ENCODE results near the gene ZNF584. TPM values are rescaled to one million over a fixed set of nuclear protein-coding genes. Genes with fewer than 3 reads are reported as not detected.

Gene ZNF584
- total RNA-seq, 1 donor from 2014 or later = 16.4 TPM

DNA sequence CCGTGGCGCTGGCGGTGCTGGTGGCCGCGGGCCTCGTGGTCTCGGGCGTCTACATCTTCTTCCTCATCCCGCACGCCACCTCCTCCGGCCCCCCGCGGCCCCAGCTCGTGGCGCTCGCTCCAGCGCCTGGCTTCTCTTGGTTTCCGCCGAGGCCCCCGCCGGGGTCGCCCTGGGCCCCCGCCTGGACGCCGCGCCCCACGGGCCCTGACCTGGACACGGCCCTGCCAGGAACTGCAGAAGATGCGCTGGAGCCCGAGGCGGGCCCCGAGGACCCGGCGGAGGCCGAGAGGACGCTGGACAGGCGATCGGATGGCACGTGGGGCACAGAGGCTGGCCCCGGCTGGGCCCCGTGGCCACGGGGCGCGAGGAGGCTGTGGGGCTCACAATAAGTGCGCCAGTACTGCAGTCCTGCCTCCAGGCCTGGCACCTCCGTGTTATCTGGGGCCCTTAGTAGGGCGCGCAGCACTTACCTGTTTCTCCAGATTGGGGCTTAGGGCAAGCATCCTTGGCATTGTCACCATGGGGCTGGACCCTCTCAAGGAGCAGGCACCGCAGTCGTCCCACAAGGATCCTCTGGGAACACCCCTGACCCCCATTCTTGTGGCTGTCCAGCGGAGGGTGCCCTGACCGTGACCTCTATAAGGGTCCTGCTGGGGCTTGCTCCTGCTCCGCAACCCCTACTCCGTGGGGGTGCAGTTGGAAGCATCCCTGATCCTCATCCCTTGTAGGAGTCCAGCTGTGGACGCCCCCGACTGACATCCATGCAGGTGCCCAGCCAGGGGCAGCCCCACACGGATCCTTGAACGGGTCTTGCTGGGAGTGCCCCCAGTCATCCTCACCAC, 11.5 kb upstream of the ZNF584 start:
- DNase-seq (ENCODE audit: low spot score in 2 of 2, unreplicated experiment in 2 of 2) = no peak
- Mint-ChIP-seq H3K4me3 (no peak overlapping the region), H3K36me3 (peaks cover 14% of the 10 kb centered on the region), H3K27ac (no peak overlapping the region), H3K4me1 (peaks cover 16% of the 10 kb centered on the region), H3K27me3 (ENCODE audit: low read depth) (peaks cover 20% of the 10 kb centered on the region), H3K9me3 (no peaks in the 10 kb centered on the region)
- TF ChIP-seq, protein P1, sequence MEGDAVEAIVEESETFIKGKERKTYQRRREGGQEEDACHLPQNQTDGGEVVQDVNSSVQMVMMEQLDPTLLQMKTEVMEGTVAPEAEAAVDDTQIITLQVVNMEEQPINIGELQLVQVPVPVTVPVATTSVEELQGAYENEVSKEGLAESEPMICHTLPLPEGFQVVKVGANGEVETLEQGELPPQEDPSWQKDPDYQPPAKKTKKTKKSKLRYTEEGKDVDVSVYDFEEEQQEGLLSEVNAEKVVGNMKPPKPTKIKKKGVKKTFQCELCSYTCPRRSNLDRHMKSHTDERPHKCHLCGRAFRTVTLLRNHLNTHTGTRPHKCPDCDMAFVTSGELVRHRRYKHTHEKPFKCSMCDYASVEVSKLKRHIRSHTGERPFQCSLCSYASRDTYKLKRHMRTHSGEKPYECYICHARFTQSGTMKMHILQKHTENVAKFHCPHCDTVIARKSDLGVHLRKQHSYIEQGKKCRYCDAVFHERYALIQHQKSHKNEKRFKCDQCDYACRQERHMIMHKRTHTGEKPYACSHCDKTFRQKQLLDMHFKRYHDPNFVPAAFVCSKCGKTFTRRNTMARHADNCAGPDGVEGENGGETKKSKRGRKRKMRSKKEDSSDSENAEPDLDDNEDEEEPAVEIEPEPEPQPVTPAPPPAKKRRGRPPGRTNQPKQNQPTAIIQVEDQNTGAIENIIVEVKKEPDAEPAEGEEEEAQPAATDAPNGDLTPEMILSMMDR (IDR thresholded peaks at IDR 0.05; ENCODE audit: unreplicated experiment) = no peak

- DNase-seq (ENCODE audit: low spot score in 2 of 2, unreplicated experiment in 2 of 2) = no peak
- no peak overlapping the region for H3K4me3 Mint-ChIP-seq
- TF ChIP-seq, protein P1 (IDR thresholded peaks at IDR 0.05; ENCODE audit: unreplicated experiment) = no peak
- no peaks in the 10 kb centered on the region for H3K9me3 Mint-ChIP-seq
- H3K36me3 Mint-ChIP-seq = peaks cover 14% of the 10 kb centered on the region
- H3K4me1 Mint-ChIP-seq = peaks cover 16% of the 10 kb centered on the region
- H3K27ac Mint-ChIP-seq = no peak overlapping the region
- H3K27me3 Mint-ChIP-seq (ENCODE audit: low read depth) = peaks cover 20% of the 10 kb centered on the region
These were observed 10.9 kb upstream of the ZNF584 start for GRCh38 chr19:58397533-58398037.

DNA sequence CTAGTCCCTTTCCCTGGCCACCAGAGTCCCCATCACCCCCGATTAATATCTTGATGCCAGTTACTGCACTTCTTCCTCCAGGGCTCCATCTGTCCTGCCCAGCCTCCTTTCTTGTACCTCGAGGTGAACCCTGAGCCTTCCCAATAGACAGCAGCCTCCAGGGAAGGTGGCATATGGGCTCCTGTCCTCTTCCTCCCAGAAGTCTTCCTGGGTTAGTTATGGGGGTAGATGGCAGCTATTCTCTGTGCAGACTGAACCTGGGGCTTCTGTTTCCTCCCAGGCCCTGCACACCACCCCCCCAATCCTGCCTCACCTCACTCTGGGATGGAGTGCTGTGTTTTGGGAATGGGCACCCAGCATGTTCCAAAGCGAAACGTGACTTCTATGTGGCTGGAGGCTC, 10.4 kb upstream of the ZNF584 start:
- no peak overlapping the region for H3K4me3 Mint-ChIP-seq

GRCh38 chr19:58398545-58398944, 9.9 kb upstream of the ZNF584 start:
- Mint-ChIP-seq H3K9me3 (no peaks in the 10 kb centered on the region), H3K36me3 (peaks cover 12% of the 10 kb centered on the region), H3K27me3 (ENCODE audit: low read depth) (peaks cover 20% of the 10 kb centered on the region), H3K4me1 (peaks cover 16% of the 10 kb centered on the region), H3K4me3 (no peak overlapping the region), H3K27ac (no peak overlapping the region)
- TF ChIP-seq, protein P1 (IDR thresholded peaks at IDR 0.05; ENCODE audit: unreplicated experiment) = no peak
- no peak for DNase-seq (ENCODE audit: low spot score in 2 of 2, unreplicated experiment in 2 of 2)

More for the DNA sequence above, 10.4 kb upstream of the ZNF584 start:
- Mint-ChIP-seq H3K9me3 (no peaks in the 10 kb centered on the region), H3K27ac (no peak overlapping the region), H3K36me3 (peaks cover 14% of the 10 kb centered on the region), H3K27me3 (ENCODE audit: low read depth) (peaks cover 20% of the 10 kb centered on the region), H3K4me1 (peaks cover 16% of the 10 kb centered on the region)
- DNase-seq (ENCODE audit: low spot score in 2 of 2, unreplicated experiment in 2 of 2) = no peak
- TF ChIP-seq, protein P1 (IDR thresholded peaks at IDR 0.05; ENCODE audit: unreplicated experiment) = no peak

GRCh38 chr19:58399903-58400302, 8.5 kb upstream of the ZNF584 start:
- H3K4me1 Mint-ChIP-seq = peaks cover 16% of the 10 kb centered on the region
- H3K36me3 Mint-ChIP-seq = peaks cover 2% of the 10 kb centered on the region
- TF ChIP-seq, protein P1 (IDR thresholded peaks at IDR 0.05; ENCODE audit: unreplicated experiment) = no peak
- H3K9me3 Mint-ChIP-seq = no peaks in the 10 kb centered on the region
- no peak overlapping the region for H3K27ac Mint-ChIP-seq
- H3K27me3 Mint-ChIP-seq (ENCODE audit: low read depth) = peaks cover 19% of the 10 kb centered on the region
- DNase-seq (ENCODE audit: low spot score in 2 of 2, unreplicated experiment in 2 of 2) = no peak
- peak overlapping the region; percentile 87 for H3K4me3 Mint-ChIP-seq

Measured in mesothelial cell of epicardium (in vitro differentiated cells).